GM18511 (cell line): ENCODE results near the gene PABPN1L.
"Not testable (repeated sequence)": the region's sequence is repeated elsewhere in the genome, so short reads cannot be mapped to it uniquely, and the experiment has no call there.

ENCODE experiments used
- ATAC-seq: cut with Tn5 transposase; IDR thresholded peaks from one replicate; pipeline ENCODE4 v1.9.1; 2021; ENCODE audit warnings: mild to moderate bottlenecking, moderate library complexity; ENCODE audit not compliant: unreplicated experiment

Gene PABPN1L

GRCh38 chr16:88901718-88902337, 35.4 kb upstream of the PABPN1L start:
- ATAC-seq = no peak

GRCh38 chr16:88900662-88901052, 34.2 kb upstream of the PABPN1L start:
- no peak for ATAC-seq

GRCh38 chr16:88899901-88900661, 33.6 kb upstream of the PABPN1L start:
- ATAC-seq = no peak

- no peak for ATAC-seq
Observed at GRCh38 chr16:88897696-88898425, 31.4 kb upstream of the PABPN1L start.

- no peak for ATAC-seq
Observed at GRCh38 chr16:88896238-88897070, 30.0 kb upstream of the PABPN1L start.

- no peak for ATAC-seq
Observed at GRCh38 chr16:88895335-88895734, 28.9 kb upstream of the PABPN1L start.

- no peak for ATAC-seq
Observed at GRCh38 chr16:88894681-88895300, 28.3 kb upstream of the PABPN1L start.

GRCh38 chr16:88894266-88894665, 27.8 kb upstream of the PABPN1L start:
- not testable (repeated sequence) for ATAC-seq

GRCh38 chr16:88893127-88893968, 26.9 kb upstream of the PABPN1L start:
- ATAC-seq = no peak

- no peak for ATAC-seq
Observed at GRCh38 chr16:88892065-88892464, 25.6 kb upstream of the PABPN1L start.

- no peak for ATAC-seq
Observed at GRCh38 chr16:88891083-88891482, 24.6 kb upstream of the PABPN1L start.

- ATAC-seq = not testable (repeated sequence)
Observed at GRCh38 chr16:88889702-88890352, 23.4 kb upstream of the PABPN1L start.

- ATAC-seq = no peak
Observed at GRCh38 chr16:88888461-88889387, 22.3 kb upstream of the PABPN1L start.

GRCh38 chr16:88888057-88888456, 21.6 kb upstream of the PABPN1L start:
- ATAC-seq = no peak

- no peak for ATAC-seq
Observed at GRCh38 chr16:88886845-88887521, 20.5 kb upstream of the PABPN1L start.

- ATAC-seq = no peak
Observed at GRCh38 chr16:88886420-88886844, 20.0 kb upstream of the PABPN1L start.

GRCh38 chr16:88885693-88886280, 19.3 kb upstream of the PABPN1L start:
- ATAC-seq = no peak
